Left cardiac atrium (tissue), 4 donors: ENCODE results near the gene RNF217. TPM values are rescaled to one million over a fixed set of nuclear protein-coding genes. Genes with fewer than 3 reads are reported as not detected.

ENCODE experiments used
- ATAC-seq, 2 donors: fragments of 200-7000 bp; cut with Tn5 transposase; one replicate each; pipeline ENCODE4 v1.9.1; 2020; ENCODE audit warnings: mild to moderate bottlenecking in 2 of 2, moderate library complexity in 2 of 2
- DNase-seq: peaks from one replicate; pipeline ENCODE4 v3.0.0-alpha.2; 2020
- intact Hi-C, 2 donors: fragments of 100-400 bp; cut with DNase I; formaldehyde crosslinking; loops; one replicate each; pipeline versions ENCODE4 v1.14.1 to v1.15.1; 2022 to 2023
- total RNA-seq, 2 donors: library from RNA; stranded (reverse); fragmentation: NEBNext Ultra II Directional; extraction: Animal tissue kit (Norgen Biotek cat#: 25700); gene quantifications; one replicate each; pipeline ENCODE4 v1.2.1, GENCODE V29; 2021
- donor health status: DM: no; HTN: yes; CAD: no.
- donor health status: DM: no; HTN: yes; CAD: no; lungs with severe emphysema.
- donor health status: DM: yes; HTN: yes; CAD: no.
- donor health status: Dilated cardiomyopathy.

RNF217 gene
- total RNA-seq, 2 donors from 2014 or later = 10.6 to 18.3 TPM

DNA sequence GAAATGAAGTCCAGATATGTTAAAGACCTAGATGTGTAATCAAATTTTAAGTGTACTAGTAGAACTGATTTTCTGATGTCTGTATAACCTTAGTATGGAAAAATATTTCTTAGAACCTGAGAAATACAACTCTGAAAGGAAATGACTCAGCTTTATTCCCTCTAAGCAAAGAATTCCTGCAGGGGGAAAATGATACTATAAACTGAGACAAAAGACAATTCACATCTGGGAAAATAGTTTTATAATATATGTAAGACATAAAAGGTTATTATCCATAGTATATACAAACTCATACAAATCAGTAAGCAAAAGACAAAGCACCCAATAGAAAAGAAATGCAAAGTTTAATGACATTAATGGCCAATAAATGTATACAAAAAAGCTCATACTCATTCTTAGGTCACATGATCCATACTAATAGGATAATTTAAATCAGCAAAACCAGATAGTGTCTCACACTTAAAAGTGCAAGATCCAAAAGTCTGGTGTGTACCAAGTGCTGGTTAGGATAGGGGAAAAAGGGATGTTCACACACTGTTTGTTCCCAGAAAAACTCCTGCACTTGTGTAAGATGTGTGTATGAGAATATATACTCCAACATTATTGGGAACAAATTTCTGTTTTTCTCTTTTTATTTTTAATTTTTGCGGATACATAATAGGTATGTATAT is 22.6 kb downstream of the RNF217 start:
- DNase-seq = no peak
- intact Hi-C loops = no loop called here
- ATAC-seq = no peak

DNA sequence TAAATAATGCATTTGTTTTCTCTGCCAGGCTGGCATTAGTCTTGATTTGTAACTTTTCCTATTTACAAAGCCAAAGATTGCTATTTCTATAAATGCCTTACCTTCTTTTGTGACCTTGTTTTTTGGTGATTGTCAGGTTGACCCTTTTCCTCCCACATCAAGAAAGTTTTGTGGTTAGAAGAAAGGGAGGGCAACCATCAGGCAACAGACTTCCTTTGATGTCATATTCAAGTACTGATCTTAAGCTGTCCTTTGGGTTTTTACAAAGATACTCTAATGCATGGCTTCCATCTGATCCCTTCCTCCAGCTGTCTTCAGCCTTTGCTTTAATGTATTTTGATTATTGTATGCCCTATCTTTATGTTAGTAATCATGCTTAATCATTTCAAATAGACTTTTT is 23.9 kb downstream of the RNF217 start:
- ATAC-seq (no peak), DNase-seq (no peak)
- intact Hi-C loops = no loop called here

DNA sequence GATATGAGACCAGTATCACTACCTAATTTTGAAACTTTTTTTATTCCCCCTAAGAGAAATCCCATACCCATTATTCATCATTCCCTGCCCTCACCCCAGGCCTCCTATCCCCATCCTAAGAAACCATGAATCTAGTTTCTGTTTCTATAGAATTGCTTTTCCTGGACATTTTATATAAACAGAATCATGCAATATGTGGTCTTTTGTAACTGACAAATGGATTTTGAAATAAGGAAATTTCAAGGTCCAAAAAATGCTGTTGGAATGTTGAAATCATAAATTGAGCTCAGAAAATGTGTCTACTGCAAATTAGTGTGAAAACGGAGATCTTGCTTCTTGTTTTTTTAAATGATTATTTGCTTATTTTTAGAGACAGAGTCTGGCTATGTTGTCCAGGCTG is 25.1 kb downstream of the RNF217 start:
- ATAC-seq (no peak), DNase-seq (no peak)
- intact Hi-C loops = no loop called here

DNA sequence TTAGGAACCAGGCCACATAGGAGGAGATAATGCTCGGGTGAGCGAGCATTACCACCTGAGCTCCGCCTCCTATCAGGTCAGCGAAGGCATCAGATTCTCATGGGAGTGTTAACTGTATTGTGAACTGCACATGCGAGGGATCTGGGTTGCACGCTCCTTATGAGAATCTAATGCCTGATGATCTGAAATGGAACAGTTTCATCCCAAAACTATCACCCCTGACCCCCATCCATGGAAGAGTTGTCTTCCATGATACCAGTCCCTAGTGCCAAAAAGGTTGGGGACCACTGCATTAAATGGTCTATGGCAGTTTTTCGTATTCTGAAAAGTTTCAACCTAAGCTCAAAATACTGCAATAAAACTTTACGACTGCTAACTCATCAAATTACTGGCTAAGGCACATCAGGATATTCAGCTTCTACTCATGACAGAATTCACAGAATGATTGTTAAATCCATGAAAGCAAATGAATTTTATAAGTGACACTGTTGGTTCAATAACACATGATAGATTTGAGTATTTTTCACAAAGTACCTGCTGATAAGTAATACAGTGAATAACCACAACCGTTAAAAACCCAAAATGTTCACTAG is 25.9 kb downstream of the RNF217 start:
- DNase-seq = no peak
- intact Hi-C loops = no loop called here
- ATAC-seq = no peak

DNA sequence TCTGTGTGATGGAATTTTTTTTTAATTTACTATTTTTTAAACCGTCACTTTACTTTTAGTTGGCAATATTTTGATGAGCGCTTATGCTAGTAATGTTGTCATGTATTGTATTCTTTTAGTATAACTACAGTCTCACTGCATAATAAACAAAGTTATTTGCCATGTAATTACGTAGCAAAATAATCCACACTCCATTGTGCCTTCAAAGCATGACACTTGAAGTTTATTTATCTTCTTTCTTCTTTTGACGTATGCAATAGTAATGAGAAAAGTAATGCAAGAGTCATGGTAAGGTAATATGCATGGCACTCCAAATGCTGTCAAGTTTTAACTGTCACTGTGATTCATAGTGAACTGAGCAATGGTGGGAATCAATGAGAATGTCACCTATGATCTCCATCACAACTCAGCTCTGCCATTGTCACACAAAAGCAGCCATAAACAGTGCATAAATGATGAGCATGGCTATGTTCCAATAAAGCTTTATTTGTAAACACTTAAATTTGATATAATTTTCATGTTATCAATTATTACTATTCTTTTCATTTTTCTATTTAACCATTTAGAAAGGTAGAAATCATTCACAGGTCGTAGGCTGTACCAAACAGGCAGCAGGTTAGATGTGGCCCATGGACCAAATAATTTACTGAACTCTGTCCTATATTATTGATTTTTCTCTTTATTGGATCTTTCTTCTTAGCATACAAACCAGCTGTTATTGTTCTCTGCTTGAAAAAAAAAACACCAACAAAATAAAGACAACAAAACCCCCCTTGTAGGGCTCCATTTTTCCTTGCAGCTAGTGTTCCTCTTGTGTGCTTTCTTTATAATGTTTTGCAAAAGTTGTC is 27.1 kb downstream of the RNF217 start:
- ATAC-seq (no peak), DNase-seq (no peak)
- intact Hi-C loops = no loop called here

DNA sequence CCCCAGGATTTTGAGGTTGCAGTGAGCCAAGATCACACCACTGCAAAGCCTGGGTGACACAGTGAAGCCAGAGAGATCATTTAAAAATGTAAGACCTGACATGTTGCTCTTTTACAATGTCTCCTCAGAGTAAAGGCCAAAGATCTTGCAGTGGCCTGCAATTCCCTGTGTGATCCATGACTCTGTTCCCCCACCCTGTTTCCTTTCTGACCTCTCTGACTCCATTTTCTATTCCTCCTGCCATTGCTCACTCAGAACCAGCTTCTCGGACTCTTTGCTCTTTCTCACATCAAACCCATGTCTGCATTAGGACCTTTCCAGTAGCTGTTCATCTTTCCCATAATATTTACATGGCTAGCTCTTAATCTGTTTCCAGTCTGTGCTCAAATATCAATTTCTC is 28.8 kb downstream of the RNF217 start:
- ATAC-seq = no peak
- no peak for DNase-seq
- intact Hi-C loops = no loop called here

DNA sequence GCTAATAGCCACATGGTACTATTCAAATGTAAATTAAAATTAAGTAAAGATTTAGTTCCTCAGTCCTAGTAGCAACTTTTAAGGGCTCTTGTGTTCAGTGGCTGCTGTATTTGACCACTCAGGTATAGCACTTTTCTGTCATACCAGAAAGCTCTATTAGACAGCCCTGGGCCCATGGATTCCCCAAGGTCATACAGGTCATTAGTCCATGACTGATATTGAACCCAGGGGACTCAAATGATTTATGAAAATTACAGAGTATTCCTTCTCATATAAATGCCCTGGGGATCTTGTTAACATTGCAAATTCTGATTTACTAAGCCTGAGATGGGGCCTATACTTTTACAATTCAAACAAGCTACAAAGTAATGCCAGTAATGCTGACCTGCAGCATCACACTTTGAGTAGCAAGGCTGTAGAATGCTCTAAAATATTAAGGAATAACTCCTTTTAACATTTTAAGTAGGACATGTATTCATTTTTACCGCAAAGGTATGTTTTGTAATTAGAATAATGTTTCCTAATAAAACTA is 29.6 kb downstream of the RNF217 start:
- ATAC-seq (no peak), DNase-seq (no peak)
- intact Hi-C loops = no loop called here

DNA sequence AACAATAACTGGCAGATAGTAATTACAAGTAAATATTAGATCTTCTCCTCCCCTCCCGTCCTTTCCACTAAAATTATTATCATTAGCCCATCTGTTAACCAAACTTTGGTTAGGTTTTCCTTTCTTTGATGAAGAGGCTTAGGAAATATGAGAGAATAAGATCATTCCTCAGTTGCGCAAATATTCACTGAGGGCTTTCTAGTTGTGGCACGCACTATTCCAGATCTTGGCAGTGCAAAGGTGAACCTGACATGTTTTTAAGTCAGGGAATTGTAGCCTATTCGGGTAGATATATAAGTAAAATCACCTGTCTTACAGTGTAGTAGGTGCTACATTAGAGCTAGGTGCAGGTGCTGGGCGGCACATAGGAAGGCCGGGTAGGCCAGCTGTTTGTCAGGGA is 31.1 kb downstream of the RNF217 start:
- intact Hi-C loops = no loop called here
- no peak for ATAC-seq

DNA sequence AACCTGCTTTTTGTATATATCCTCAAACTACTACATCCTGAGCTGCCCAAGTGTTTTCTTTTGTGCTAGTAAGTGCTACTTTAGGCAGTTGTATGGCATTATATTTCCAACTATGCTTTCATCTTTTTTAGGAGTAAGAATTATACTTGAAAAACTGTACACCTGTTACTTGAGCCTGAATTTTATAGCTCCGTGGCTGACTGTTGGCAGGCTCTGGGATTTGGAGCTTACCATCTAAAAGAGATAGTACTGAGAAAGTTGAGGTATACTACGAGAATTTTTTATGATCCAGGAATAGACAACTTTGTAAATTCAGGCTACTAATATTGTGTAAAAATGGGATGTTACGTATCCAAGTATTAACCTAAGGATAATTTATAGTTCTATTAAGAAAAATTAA is 32.4 kb downstream of the RNF217 start:
- intact Hi-C loops = no loop called here
- DNase-seq (no peak), ATAC-seq (no peak)

More for the DNA sequence above, 31.1 kb downstream of the RNF217 start:
- no peak for DNase-seq

DNA sequence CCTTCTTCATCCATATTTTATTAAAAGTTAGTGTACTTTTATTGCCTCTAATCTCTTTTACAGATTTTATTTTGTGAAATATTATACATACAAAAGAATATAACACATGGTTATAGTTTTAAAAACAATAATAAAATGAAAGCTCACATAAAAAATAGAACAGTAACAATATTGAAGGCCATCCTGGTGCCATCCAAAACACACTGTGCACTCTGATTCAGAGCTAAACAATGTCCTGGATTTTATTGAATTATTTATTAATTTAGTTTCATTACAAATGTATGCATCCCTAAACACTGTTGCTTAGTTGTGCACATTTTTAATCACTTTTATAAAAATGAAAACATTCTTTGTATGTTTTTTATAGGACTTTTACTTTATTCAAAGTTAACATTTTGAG is 32.9 kb downstream of the RNF217 start:
- DNase-seq (no peak), ATAC-seq (no peak)
- intact Hi-C loops = no loop called here

DNA sequence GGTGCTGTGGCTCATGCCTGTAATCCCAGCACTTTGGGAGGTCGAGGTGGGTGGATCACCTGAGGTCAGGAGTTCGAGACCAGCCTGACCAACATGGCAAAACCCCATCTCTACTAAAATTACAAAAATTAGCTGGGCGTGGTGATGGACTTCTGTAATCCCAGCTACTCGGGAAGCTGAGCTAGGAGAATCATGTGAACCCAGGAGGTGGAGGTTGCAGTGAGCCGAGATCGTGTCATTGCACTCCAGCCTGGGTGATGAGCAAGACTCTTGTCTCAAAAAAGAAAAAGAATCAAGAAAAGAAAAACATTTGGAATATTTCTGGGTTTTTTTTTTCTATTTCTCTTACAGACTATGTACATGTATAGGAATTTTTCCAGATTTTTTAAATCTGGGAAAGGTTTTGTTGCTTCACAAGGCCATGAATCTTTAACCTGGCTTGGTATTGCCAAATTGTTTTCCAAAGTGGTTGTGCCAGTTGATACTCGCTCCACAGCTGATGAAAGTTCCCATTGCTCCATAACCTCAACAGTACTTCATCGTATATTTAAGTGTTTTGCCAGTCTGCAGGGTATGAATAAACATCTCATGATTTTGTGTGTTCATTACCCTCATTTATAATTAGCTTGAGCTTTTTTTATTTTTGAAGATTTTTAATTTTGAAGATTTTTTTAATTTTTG is 33.5 kb downstream of the RNF217 start:
- no peak for DNase-seq
- intact Hi-C loops = no loop called here
- no peak for ATAC-seq

DNA sequence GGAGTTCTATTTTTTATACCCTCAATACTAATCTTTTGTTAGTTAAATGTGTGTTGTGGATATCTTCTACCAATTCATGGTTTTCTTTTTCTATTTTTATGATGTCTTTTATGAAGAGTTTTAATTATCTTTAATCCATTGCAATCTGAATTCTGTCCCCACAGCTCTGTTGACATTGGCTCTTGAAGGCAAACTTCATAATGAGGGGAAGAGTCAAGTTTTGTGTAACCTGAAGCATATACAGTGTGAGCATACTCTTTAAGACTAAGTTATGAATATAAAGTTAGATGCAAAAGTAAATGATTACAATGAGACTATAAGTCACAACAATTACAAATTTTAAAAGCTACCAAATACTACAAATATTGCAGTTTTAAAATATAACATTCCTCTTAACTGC is 34.2 kb downstream of the RNF217 start:
- ATAC-seq (no peak), DNase-seq (no peak)
- intact Hi-C loops = no loop called here

DNA sequence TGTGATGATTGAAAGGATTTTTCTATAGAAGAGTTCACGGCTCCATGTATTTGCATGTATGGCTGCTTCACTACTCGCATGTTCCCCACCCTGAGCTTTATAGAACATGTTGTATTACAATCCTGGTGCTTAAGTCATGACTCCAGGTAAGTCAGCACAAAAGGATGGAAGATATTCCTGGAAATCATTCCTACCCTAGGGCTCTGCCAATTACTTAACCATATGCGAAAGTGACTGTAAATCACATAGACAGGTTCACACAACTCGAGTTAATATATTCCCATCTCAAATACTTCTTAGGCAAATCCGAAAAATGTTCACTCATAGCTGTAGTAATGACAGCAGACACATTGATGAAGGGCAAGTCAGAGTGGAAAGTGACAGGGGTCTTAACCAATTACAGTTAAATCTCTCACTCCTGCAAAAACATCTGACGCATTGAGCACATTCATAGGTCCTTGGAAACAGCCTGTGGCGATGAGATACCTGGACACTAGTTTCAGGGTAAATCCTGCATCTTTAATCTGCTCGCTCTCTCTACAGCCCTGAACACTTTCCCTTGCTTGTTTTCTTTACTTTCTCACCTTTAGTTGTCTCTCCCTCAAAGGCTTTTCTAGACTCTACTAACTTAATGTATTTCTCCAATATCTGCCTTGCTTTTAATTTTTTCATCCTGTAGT is 35.1 kb downstream of the RNF217 start:
- intact Hi-C loops = no loop called here
- no peak for ATAC-seq
- no peak for DNase-seq

DNA sequence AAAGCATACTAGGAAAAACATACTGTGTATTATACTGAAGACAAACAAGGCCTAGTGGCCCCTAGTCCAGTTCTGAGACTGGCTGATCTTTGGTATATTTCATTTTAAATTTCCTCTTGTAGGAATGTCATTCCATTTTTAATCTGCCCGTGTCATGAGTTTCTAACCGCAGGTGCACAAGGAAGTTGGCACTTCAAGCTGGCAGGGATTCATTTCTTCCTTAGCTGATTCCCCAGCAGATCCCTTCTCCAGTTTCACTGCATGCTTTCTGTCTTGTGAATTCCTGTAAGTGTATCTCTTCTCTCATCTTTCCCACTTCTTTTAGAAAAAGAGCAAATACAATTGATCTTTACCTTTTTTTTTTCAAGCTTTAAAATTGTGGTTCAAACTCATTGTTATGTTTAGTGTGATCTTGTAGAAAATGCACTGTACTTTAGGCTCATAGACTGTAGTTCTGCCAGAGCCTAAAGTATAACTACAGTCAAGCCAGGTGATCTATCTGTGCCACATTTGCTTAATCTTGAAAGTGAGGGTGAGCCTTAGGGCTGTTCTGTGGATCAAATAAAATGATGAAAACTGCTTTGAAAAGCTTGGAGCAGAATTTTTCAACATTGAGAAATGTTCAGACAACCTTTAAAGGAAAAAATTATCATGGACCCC is 37.0 kb downstream of the RNF217 start:
- DNase-seq = no peak
- intact Hi-C loops = no loop called here
- ATAC-seq = no peak

DNA sequence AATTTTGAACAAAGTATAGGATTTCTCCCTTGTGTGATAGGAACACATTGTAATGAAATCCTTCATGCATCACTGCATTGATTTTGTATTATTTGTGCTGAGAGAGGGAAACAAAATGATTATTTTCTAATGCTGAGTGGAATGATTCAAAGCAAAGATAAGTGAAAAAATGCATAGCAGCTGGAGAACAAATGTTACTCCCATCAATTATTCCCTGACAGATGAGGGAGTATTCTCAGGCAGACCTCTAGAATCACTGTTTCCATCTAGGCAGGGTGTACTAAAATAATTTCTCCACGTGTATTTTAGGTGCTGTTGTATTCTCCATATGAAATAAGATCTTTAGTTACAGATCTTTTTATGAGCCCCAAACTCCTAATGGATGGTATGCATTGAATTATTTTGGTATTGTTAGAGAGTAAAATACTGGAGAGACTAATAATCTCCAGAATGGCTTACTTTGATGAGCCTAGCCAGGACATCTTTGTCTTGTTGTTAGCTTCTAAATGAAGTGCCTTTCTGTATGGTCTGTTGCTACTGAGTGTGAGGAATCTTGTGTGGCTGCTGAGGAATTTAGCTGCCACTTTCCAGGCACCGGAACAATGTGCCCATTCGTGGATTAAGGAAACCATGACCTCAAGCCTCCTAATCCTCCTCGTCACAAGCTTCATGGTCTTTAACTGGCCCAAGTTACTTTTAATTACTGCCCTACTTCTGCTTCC is 39.6 kb downstream of the RNF217 start:
- no peak for DNase-seq
- peak; percentile 50 to 65 for ATAC-seq
- intact Hi-C loops = no loop called here

DNA sequence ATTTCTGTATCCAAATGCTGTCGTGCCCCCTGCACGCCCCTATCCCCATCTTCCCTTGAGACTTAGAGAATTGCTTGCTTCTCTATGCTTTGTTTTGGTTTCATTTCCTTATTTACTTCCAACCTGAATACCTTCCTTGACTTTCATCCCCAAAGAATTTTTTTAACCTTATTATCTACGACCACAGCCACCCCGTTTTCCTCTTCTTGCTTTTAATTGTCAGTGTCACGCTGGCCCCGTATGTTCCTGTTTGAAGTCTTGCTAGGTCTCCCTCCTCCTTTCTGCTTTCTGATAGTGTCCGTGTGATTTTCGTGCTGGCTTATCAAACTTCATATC is 40.1 kb downstream of the RNF217 start:
- intact Hi-C loops = no loop called here
- no peak for DNase-seq
- ATAC-seq = peak in 1 of 2 donors; percentile 13

DNA sequence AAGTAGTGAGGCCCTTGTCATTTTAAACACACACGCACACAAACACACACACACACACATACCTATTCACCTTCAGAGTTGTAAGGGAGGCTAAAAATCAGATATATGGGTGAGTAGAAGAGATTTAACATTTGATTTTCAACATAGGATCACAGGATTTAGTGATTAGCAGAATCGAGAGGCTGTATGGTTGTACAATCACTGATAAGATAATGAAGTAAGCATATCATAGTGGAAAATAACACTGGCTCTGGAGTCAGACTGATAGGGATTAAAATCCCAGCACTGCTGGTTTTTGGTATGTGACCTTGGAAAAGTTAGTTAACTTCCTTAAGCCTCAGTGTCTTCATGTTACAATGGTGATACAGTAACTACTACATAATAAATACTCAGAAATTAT is 40.8 kb downstream of the RNF217 start:
- no peak for DNase-seq
- ATAC-seq = no peak
- intact Hi-C loops = no loop called here

DNA sequence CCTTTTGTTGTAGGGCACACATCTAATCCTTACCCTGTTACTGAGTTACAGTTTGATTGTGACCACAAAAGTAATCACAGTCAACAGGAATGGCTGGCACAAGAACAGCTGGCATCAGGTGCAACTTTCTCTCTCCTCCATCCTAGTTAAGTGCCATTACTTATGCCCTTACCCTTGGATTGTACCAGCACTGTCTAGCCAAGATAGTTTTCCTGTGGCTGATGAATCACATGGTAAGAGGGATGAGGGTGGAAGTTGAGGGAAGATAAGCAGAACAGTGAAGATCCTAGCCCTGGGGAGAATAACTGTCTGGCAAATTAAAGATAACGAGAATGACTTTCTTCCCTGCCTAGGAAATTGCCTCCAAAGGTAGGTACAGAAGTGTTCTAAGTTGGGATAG is 42.0 kb downstream of the RNF217 start:
- peak; percentile 53 to 92 for ATAC-seq
- intact Hi-C loops = no loop called here

More for the DNA sequence above, 42.0 kb downstream of the RNF217 start:
- peak; percentile 31 for DNase-seq
